Testis (tissue), 2 donors: Measurements from ENCODE around the gene PPARA.

Experiments used
- POLR2A ChIP-seq: fragments of 450-650 bp; IDR thresholded peaks from one replicate; pipeline ENCODE4 v1.6.1; 2017; ENCODE audit warnings: antibody characterized with exemption, mild to moderate bottlenecking, moderate library complexity
- TF ChIP-seq, protein P1 (sequence below), 3 experiments: fragments of 450-650 bp in 2 of 3; fragments of 200-600 bp in 1 of 3; sonication (generic) in 1 of 3; IDR thresholded peaks; one replicate each; pipeline ENCODE4 v1.5.1; 2016 to 2019; ENCODE audit warnings: antibody characterized with exemption in 3 of 3, mild to moderate bottlenecking in 2 of 3, moderate library complexity in 1 of 3

DNA sequence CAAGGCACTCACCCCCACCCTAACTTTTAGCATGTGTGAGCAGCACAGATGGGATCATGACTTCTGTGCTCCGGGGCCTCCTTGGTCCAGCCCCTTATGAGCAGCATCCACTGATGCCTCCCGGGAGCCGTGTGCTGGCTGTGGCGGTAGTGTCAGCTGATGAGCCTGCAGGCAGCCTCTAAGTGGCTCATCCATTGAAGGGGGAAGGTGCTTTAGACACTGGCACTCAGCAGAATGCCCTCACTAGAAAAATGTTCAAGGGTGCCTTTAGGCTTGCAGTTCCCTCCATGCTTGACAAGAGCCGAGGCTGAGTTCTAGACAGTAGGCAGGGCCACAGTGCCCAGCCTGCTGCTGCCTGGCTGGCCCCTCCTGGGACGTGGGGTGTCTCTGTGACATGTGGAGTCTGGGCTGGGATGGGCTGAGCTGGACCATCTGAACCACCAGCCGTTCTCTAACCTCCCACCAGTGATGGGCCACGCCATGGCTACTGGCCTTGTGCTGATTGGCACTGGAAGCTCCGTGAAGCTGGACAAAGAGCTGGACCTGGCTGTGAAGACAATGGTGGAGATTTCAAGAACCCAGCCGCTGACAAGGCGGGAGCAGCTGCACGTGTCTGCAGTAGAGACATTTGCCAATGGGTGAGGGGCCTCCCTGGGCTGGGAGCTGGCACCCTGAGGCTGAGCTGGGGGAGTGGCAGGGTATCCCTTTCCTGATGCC is 123.3 kb downstream of the PPARA start:
- TF ChIP-seq, protein P1, sequence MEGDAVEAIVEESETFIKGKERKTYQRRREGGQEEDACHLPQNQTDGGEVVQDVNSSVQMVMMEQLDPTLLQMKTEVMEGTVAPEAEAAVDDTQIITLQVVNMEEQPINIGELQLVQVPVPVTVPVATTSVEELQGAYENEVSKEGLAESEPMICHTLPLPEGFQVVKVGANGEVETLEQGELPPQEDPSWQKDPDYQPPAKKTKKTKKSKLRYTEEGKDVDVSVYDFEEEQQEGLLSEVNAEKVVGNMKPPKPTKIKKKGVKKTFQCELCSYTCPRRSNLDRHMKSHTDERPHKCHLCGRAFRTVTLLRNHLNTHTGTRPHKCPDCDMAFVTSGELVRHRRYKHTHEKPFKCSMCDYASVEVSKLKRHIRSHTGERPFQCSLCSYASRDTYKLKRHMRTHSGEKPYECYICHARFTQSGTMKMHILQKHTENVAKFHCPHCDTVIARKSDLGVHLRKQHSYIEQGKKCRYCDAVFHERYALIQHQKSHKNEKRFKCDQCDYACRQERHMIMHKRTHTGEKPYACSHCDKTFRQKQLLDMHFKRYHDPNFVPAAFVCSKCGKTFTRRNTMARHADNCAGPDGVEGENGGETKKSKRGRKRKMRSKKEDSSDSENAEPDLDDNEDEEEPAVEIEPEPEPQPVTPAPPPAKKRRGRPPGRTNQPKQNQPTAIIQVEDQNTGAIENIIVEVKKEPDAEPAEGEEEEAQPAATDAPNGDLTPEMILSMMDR (IDR thresholded peaks at IDR 0.05) = no peak
- TF ChIP-seq POLR2A = no peak
